ENCODE data around the gene RTN4RL2.
A peak's percentile ranks its signal among the peaks of the same experiment; 100 is the strongest.

RTN4RL2 gene

GRCh38 chr11:57500926-57501325 is 40.6 kb downstream of the RTN4RL2 start:
- DNase-seq: no peak

GRCh38 chr11:57501953-57502352 is 41.6 kb downstream of the RTN4RL2 start:
- no peak for DNase-seq

- no peak for DNase-seq
Measured at GRCh38 chr11:57502376-57502775, 42.0 kb downstream of the RTN4RL2 start.

- DNase-seq: no peak
Measured at GRCh38 chr11:57502870-57503269, 42.5 kb downstream of the RTN4RL2 start.

- no peak for DNase-seq
Measured at GRCh38 chr11:57504511-57504910, 44.2 kb downstream of the RTN4RL2 start.

- DNase-seq: no peak
Measured at GRCh38 chr11:57506522-57506921, 46.2 kb downstream of the RTN4RL2 start.

- DNase-seq: no peak
Measured at GRCh38 chr11:57508341-57509170, 48.2 kb downstream of the RTN4RL2 start.

- DNase-seq: no peak
Measured at GRCh38 chr11:57511741-57512430, 51.6 kb downstream of the RTN4RL2 start.

GRCh38 chr11:57512646-57513451 is 52.5 kb downstream of the RTN4RL2 start:
- no peak for DNase-seq

- DNase-seq: no peak
Measured at GRCh38 chr11:57513452-57513795, 53.1 kb downstream of the RTN4RL2 start.

GRCh38 chr11:57513911-57514537 is 53.7 kb downstream of the RTN4RL2 start:
- peak; percentile 60 for DNase-seq

GRCh38 chr11:57514538-57515331 is 54.4 kb downstream of the RTN4RL2 start:
- peak; percentile 22 for DNase-seq

- peak; percentile 12 for DNase-seq
Measured at GRCh38 chr11:57515332-57516060, 55.2 kb downstream of the RTN4RL2 start, which contains the start of gene SLC43A1. Gene SLC43A1 (minus strand): TSS chr11:57515702. CDS start chr11:57514111, 1,591 bp downstream.

- DNase-seq: no peak
Measured at GRCh38 chr11:57516061-57516443, 55.7 kb downstream of the RTN4RL2 start.

- DNase-seq: no peak
Measured at GRCh38 chr11:57521116-57521515, 60.8 kb downstream of the RTN4RL2 start.

- no peak for DNase-seq
Measured at GRCh38 chr11:57523419-57523818, 63.1 kb downstream of the RTN4RL2 start.

Data from COR-L47 (cell line).